BJ (cell line): Measurements from ENCODE around the gene GAB3. TPM values are rescaled to one million over a fixed set of nuclear protein-coding genes. Genes with fewer than 3 reads are reported as not detected.

ENCODE experiments used
- CTCF ChIA-PET: fragments of 350-600 bp; formaldehyde crosslinking; extraction: SDS; loops from one replicate; lab custom pipeline; 2021; ENCODE audit warnings: antibody characterized with exemption, inconsistent platforms; lab: Yijun Ruan, JAX
- POLR2A ChIA-PET: fragments of 300-600 bp; sonication (Branson Sonifier 250); formaldehyde crosslinking; extraction: SDS; loops from one replicate; lab custom pipeline; 2021; ENCODE audit warnings: antibody characterized with exemption; lab: Charles Lee
- DNase-seq: peaks from one replicate; pipeline ENCODE4 v3.0.0-alpha.2; 2011; ENCODE audit warnings: low read depth
- H3K27me3 ChIP-seq: 2 replicates; pipeline ENCODE4 v1.6.0; 2011; ENCODE audit warnings: low read length; ENCODE audit not compliant: control insufficient read depth, insufficient read depth
- H3K36me3 ChIP-seq: 2 replicates; pipeline ENCODE4 v1.5.1; 2011; ENCODE audit warnings: low read length; ENCODE audit not compliant: control insufficient read depth, insufficient read depth
- H3K4me3 ChIP-seq: 2 replicates; pipeline ENCODE4 v1.5.1; 2011; ENCODE audit warnings: low read depth, mild to moderate bottlenecking, control low read depth, low read length
- polyA plus RNA-seq: library from polyadenylated mRNA; depleted of rRNA; stranded (reverse); fragments of >200 nt; gene quantifications from 2 replicates; pipeline ENCODE4 v1.2.3, GENCODE V29; 2011
- TF ChIP-seq, protein P1 (sequence below): IDR thresholded peaks from 2 replicates; pipeline ENCODE4 v1.5.1; 2011; ENCODE audit warnings: low read depth, mild to moderate bottlenecking, control low read depth, inconsistent platforms, low read length, moderate library complexity; ENCODE audit not compliant: insufficient read depth

Gene GAB3
- polyA plus RNA-seq, 1 experiment, result 0.82 TPM

GRCh38 chrX:154751203-154751668 lies 359 bp upstream of the GAB3 start:
- no peak for DNase-seq
- CTCF ChIA-PET, result interaction anchor here (0.9 kb wide), 1 partner anchor 32 kb away, joined by 3 read pairs; no protein-coding TSS in a partner anchor
- POLR2A ChIA-PET, result no interaction called here
- Histone ChIP-seq H3K4me3 (peak overlapping the region; percentile 36), H3K36me3 (no peaks in the 10 kb centered on the region), H3K27me3 (peaks cover 10% of the 10 kb centered on the region)
- TF ChIP-seq, protein P1, sequence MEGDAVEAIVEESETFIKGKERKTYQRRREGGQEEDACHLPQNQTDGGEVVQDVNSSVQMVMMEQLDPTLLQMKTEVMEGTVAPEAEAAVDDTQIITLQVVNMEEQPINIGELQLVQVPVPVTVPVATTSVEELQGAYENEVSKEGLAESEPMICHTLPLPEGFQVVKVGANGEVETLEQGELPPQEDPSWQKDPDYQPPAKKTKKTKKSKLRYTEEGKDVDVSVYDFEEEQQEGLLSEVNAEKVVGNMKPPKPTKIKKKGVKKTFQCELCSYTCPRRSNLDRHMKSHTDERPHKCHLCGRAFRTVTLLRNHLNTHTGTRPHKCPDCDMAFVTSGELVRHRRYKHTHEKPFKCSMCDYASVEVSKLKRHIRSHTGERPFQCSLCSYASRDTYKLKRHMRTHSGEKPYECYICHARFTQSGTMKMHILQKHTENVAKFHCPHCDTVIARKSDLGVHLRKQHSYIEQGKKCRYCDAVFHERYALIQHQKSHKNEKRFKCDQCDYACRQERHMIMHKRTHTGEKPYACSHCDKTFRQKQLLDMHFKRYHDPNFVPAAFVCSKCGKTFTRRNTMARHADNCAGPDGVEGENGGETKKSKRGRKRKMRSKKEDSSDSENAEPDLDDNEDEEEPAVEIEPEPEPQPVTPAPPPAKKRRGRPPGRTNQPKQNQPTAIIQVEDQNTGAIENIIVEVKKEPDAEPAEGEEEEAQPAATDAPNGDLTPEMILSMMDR, result no peak

DNA sequence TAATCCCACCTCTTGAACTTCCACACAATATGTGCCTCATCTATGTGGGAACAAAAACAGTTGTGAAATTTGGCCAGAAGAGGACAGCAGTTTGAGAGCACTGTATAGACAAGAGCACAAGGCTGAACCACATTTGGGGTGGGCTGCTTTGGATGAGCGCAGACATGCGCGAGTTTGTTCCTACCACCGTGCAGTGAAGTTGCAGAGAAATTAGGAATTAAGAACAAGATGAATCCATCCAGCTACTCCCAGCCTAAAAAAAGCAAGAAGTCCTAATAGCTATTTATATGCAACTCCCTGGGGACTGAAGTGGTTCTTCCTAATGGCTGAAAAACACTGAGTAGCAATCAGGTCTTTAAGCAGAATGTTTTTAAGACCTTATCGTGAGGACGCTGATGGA lies 1.0 kb downstream of the GAB3 start:
- TF ChIP-seq, protein P1, result no peak
- CTCF ChIA-PET, result interaction anchor here (0.9 to 2.4 kb wide), 4 partner anchors 22 to 154 kb away, joined by 3 to 9 read pairs (median 4); no protein-coding TSS in a partner anchor
- no peak overlapping the region for H3K4me3 ChIP-seq
- POLR2A ChIA-PET, result no interaction called here
- H3K27me3 ChIP-seq, result peaks cover 10% of the 10 kb centered on the region
- no peak for DNase-seq
- H3K36me3 ChIP-seq, result no peaks in the 10 kb centered on the region

DNA sequence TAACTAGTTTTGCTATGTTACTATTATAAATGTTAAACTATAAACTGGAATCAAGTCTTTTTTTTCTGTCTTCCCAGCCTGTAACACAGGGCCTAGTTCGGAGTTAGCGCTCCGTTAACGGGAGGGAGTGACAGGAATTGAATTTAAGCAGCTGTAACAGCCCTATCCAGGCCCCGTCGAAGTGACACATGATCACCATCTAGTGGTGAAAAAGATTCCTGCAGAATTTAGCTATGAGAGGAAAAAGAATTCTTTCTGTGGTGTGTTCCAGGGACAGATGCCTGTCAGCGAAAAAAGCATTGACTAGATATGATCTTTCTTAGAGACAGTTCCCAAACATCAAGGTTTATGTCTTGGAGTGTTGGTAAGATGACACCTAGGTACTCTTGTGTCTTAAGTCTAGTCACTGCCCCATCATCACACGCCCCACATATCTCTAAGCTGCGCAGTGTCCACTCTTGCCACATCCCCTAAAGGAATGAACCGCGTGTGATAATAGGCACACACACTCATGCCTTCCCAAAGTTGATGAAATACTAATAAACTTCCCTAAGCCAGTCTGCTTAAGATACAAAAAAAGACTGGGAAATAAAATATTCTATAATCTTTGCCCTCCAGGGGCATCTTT lies 2.1 kb downstream of the GAB3 start:
- TF ChIP-seq, protein P1, result peak; percentile 66
- POLR2A ChIA-PET, result no interaction called here
- Histone ChIP-seq H3K27me3 (peaks cover 10% of the 10 kb centered on the region), H3K4me3 (no peak overlapping the region), H3K36me3 (no peaks in the 10 kb centered on the region)
- no peak for DNase-seq
- CTCF ChIA-PET, result interaction anchor here (0.6 to 2.4 kb wide), 16 partner anchors 10 to 153 kb away, joined by 3 to 9 read pairs (median 4); partner anchors contain the start of gene DKC1

GRCh38 chrX:154742613-154743012 lies 8.3 kb downstream of the GAB3 start:
- TF ChIP-seq, protein P1, result no peak
- Histone ChIP-seq H3K4me3 (no peak overlapping the region), H3K27me3 (no peaks in the 10 kb centered on the region), H3K36me3 (no peaks in the 10 kb centered on the region)
- DNase-seq, result no peak
- ChIA-PET POLR2A (no interaction called here), CTCF (no interaction called here)

DNA sequence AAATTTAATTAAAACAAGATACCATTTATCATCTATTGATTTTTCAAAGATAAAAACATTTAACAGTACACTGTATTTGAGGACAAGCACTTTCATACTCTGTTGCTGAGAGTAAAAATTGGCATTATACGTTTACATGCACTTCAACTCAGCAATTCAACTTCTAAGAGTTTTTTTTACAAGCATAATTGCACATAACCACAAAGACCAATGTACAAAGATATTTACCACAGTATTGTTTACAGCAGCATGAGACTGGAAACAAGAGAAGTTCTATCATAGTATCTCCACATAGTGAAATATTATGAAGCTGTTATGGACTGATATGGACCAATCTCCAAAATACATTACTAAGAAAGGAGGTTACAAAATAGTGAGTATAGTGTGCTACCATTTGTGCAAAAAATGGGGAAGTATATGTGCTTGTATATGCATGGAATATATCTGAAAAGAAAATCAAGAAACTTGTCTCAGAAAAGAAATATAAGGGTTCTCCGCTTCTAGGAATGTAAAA lies 10.9 kb downstream of the GAB3 start:
- Histone ChIP-seq H3K27me3 (no peaks in the 10 kb centered on the region), H3K4me3 (no peak overlapping the region), H3K36me3 (no peaks in the 10 kb centered on the region)
- DNase-seq, result no peak
- CTCF ChIA-PET, result no interaction called here
- TF ChIP-seq, protein P1, result no peak
- POLR2A ChIA-PET, result no interaction called here
